Gastrocnemius medialis (tissue), 4 donors: ENCODE measurements around the gene ADGRD2. TPM values are rescaled to one million over a fixed set of nuclear protein-coding genes. Genes with fewer than 3 reads are reported as not detected.
A peak's percentile ranks its signal among the peaks of the same experiment; 100 is the strongest.

ENCODE experiments used
- ATAC-seq, 2 donors: fragments of 150-250 bp; one replicate each; pipeline ENCODE4 v1.9.1; 2016
- DNase-seq, 2 donors: peaks; one replicate each; pipeline ENCODE4 v3.0.0-alpha.2; 2019
- H3K27ac ChIP-seq, 4 donors: fragments of 200-600 bp; sonication (generic); 1 replicate in 1 of 4; 2 replicates in 3 of 4; pipeline ENCODE4 v1.5.1; 2016 to 2018; ENCODE audit warnings: mild to moderate bottlenecking in 2 of 4, moderate library complexity in 1 of 4
- H3K27me3 ChIP-seq, 3 donors: fragments of 200-600 bp; sonication (generic) in 2 of 3; 1 replicate in 1 of 3; 2 replicates in 2 of 3; pipeline versions ENCODE4 v1.5.1 to v1.6.0; 2016 to 2019; ENCODE audit warnings: mild to moderate bottlenecking in 1 of 3, moderate library complexity in 1 of 3
- H3K36me3 ChIP-seq, 2 donors: fragments of 200-600 bp; sonication (generic) in 1 of 2; one replicate each; pipeline ENCODE4 v1.5.1; 2017 to 2018
- H3K4me1 ChIP-seq, 2 donors: fragments of 200-600 bp; sonication (generic) in 1 of 2; one replicate each; pipeline ENCODE4 v1.5.1; 2016 to 2017; ENCODE audit warnings: mild to moderate bottlenecking in 2 of 2
- H3K4me3 ChIP-seq, 4 donors: fragments of 200-600 bp; sonication (generic) in 3 of 4; 1 replicate in 1 of 4; 2 replicates in 3 of 4; pipeline ENCODE4 v1.5.1; 2016 to 2019; ENCODE audit warnings: mild to moderate bottlenecking in 2 of 4
- H3K9me3 ChIP-seq, 3 donors: fragments of 200-600 bp; sonication (generic) in 2 of 3; 1 replicate in 1 of 3; 2 replicates in 2 of 3; pipeline ENCODE4 v1.5.1; 2016 to 2019
- POLR2A ChIP-seq, 2 donors: fragments of 450-650 bp; IDR thresholded peaks; one replicate each; pipeline ENCODE4 v1.6.1; 2017; ENCODE audit warnings: antibody characterized with exemption in 2 of 2, mild to moderate bottlenecking in 2 of 2, moderate library complexity in 2 of 2
- in situ Hi-C, 4 donors: fragments of 200-750 bp; cut with MboI; loops; one replicate each; pipeline versions ENCODE4 v1.15.0 to v1.8.0; 2017; ENCODE audit warnings: low sequenced_read_pairs in 4 of 4
- intact Hi-C: fragments of 100-400 bp; cut with DNase I; formaldehyde crosslinking; loops from one replicate; pipeline ENCODE4 v1.15.1; 2023; ENCODE audit warnings: low total_unique reads
- total RNA-seq, 4 donors: library from RNA; depleted of rRNA; stranded (reverse); fragments of >200 nt; gene quantifications; one replicate each; pipeline versions ENCODE4 v1.1.0 to v1.2.3, GENCODE V29; 2016
- TF ChIP-seq, protein P1 (sequence below), 5 experiments: fragments of 450-650 bp in 3 of 5; fragments of 200-600 bp in 2 of 5; sonication (generic) in 2 of 5; IDR thresholded peaks in 4 of 5; conservative IDR thresholded peaks in 1 of 5; 1 replicate in 4 of 5; 2 replicates in 1 of 5; pipeline ENCODE4 v1.5.1; 2016 to 2019; ENCODE audit warnings: antibody characterized with exemption in 5 of 5, mild to moderate bottlenecking in 3 of 5, moderate library complexity in 3 of 5

ADGRD2 gene
- total RNA-seq, 4 donors from 2014 or later = not detected

DNA sequence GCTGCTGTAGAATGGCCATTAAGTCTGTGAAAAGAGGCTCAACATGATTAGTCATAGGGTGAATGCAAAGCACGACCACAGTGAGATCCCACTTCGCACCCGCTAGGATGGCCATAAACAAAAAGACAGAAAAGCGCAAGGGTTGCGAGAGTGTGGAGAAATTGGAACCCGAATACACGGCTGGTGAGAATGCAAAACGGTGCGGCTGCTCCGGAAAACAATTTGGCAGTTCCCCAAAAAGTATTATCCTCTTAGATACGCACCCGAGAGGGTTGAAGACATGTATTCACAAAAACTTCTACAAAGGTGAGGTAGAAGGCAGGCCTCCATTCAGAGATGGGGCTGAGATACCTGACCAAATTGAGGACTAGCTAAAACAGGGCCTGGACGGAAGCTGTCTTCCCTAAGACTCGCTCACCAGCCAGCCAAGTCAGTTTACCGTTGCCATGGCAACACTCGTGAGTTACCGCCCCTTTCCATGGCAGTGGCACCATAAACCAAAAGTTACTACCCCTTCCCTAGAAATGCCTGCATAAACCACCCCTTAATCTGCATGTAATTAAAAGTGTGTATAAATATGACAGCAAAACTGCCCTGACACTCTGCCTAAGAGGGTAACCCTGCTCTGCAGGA lies 34.3 kb upstream of the ADGRD2 start:
- no peak for DNase-seq
- ATAC-seq = no peak
- peaks cover 4 to 37% of the 10 kb centered on the region in 2 donors for H3K36me3 ChIP-seq
- H3K27ac ChIP-seq = peak overlapping the region; percentile 18 to 90 (median 86)
- no peaks in the 10 kb centered on the region for H3K27me3 ChIP-seq
- TF ChIP-seq POLR2A (IDR thresholded peaks at IDR 0.05) = no peak
- TF ChIP-seq, protein P1, sequence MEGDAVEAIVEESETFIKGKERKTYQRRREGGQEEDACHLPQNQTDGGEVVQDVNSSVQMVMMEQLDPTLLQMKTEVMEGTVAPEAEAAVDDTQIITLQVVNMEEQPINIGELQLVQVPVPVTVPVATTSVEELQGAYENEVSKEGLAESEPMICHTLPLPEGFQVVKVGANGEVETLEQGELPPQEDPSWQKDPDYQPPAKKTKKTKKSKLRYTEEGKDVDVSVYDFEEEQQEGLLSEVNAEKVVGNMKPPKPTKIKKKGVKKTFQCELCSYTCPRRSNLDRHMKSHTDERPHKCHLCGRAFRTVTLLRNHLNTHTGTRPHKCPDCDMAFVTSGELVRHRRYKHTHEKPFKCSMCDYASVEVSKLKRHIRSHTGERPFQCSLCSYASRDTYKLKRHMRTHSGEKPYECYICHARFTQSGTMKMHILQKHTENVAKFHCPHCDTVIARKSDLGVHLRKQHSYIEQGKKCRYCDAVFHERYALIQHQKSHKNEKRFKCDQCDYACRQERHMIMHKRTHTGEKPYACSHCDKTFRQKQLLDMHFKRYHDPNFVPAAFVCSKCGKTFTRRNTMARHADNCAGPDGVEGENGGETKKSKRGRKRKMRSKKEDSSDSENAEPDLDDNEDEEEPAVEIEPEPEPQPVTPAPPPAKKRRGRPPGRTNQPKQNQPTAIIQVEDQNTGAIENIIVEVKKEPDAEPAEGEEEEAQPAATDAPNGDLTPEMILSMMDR (IDR thresholded peaks at IDR 0.05 in 4 of 5, conservative IDR thresholded peaks at IDR 0.05 in 1 of 5) = no peak
- H3K4me3 ChIP-seq = peak overlapping the region; percentile 85 to 94 (median 88)
- in situ Hi-C loops (no loop called here), intact Hi-C loops (loop anchor here (2.0 to 10.0 kb wide), 2 partner anchors 17 to 481 kb away; partner anchors contain the start of gene DENND1A)
- no peaks in the 10 kb centered on the region for H3K9me3 ChIP-seq
- peaks cover 16 to 18% of the 10 kb centered on the region in 2 donors for H3K4me1 ChIP-seq

DNA sequence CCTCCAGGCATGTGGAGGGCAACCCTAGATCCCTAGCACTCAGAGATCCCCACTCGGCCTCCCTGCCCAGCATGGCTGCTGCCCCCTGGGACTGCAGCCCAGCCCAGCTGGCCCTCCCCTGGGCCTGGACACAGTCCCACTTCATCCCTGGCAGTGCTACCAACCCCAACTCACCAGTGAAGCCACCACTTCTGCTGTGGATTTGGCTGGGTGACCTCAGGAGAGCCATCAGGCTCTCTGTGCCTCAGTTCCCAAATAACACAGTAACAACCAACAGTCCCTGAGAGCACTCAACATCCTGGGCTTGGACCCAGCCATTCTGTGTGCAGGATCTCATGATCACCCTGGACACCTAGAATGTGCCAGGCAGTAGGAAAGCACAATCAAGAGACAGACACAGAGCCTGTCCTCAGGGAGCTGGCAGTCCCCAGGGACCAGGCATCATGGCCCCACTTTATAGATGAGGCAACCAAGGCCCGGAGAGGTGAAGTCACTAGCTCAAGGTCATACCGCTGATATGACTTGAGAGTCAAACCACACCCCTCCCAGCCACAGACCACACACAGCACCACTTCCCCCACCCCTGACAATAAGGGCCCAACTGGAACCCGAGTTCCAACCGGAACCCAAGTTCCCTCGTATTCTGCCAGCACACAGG lies 30.3 kb upstream of the ADGRD2 start:
- Histone ChIP-seq H3K4me1 (peaks cover 0 to 3% of the 10 kb centered on the region in 2 donors), H3K4me3 (no peak overlapping the region), H3K27ac (no peak overlapping the region), H3K9me3 (no peaks in the 10 kb centered on the region), H3K27me3 (no peaks in the 10 kb centered on the region), H3K36me3 (no peaks in the 10 kb centered on the region)
- DNase-seq = no peak
- intact Hi-C loops = loop anchor here (10.0 kb wide), 1 partner anchor 485 kb away; the partner anchor contains the start of gene DENND1A
- no peak for TF ChIP-seq POLR2A (IDR thresholded peaks at IDR 0.05)
- TF ChIP-seq, protein P1 (IDR thresholded peaks at IDR 0.05 in 4 of 5, conservative IDR thresholded peaks at IDR 0.05 in 1 of 5) = peak in 1 of 5 experiments; percentile 3
- in situ Hi-C loops = no loop called here
- no peak for ATAC-seq

DNA sequence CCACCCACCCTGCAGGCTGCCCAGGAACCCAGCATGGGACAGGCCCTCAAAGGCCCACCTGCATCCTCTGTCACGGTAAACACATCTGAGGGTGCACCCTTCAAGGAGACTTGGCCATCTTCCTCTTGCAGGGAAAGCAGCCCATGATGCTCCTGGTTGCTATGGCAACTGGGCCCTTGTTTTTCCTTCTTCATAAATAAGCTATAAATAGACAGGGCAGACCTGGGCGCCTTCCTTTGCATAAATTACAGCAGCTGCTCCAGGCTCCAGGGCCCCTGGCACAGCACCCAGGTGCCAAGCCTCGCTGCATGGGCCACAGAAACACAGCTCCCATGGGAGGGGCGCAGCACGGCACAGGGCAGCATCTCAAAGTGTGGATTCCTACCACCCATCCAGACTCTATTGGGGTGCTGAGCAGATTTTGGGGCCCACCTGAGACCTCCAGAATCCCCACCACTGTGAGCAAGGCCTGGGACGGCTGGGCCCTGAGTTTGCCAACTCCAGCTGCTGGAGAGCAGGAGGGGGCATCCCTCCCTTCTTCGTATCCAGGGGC lies 29.2 kb upstream of the ADGRD2 start:
- in situ Hi-C loops (no loop called here), intact Hi-C loops (no loop called here)

DNA sequence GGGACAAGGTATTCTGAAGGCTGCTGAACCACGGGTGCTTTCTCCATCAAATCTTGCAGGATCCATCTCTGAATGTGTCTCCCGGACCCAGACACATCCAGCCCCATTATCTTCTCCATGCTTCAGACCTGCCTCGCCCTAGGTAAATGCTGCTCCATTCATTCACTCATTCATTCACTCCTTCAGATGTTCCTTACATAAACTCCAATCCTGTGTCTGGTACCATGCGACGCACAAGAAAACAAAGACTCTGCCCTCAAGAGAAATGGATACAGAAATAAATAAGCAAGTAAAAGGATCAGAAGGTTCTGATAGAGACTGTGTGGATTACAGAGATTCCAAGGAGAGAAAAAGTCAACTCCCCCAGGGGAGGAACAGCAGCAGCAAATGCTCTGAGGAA lies 27.1 kb upstream of the ADGRD2 start:
- Histone ChIP-seq H3K4me3 (no peak overlapping the region), H3K27me3 (no peaks in the 10 kb centered on the region), H3K27ac (no peak overlapping the region), H3K36me3 (no peaks in the 10 kb centered on the region), H3K4me1 (no peaks in the 10 kb centered on the region), H3K9me3 (no peaks in the 10 kb centered on the region)
- DNase-seq (no peak), ATAC-seq (no peak)
- intact Hi-C loops = no loop called here
- in situ Hi-C loops = no loop called here
- TF ChIP-seq POLR2A (IDR thresholded peaks at IDR 0.05) = no peak
- TF ChIP-seq, protein P1 (IDR thresholded peaks at IDR 0.05 in 4 of 5, conservative IDR thresholded peaks at IDR 0.05 in 1 of 5) = no peak

More for the DNA sequence above, 29.2 kb upstream of the ADGRD2 start:
- no peak overlapping the region for H3K4me3 ChIP-seq
- no peak overlapping the region for H3K27ac ChIP-seq
- no peaks in the 10 kb centered on the region for H3K9me3 ChIP-seq
- TF ChIP-seq, protein P1 (IDR thresholded peaks at IDR 0.05 in 4 of 5, conservative IDR thresholded peaks at IDR 0.05 in 1 of 5) = no peak
- no peak for TF ChIP-seq POLR2A (IDR thresholded peaks at IDR 0.05)
- H3K27me3 ChIP-seq = no peaks in the 10 kb centered on the region
- H3K4me1 ChIP-seq = no peaks in the 10 kb centered on the region
- H3K36me3 ChIP-seq = no peaks in the 10 kb centered on the region
- DNase-seq (no peak), ATAC-seq (no peak)
